HepG2 (cell line): ENCODE data around the gene TSPAN9. TPM values are rescaled to one million over a fixed set of nuclear protein-coding genes. Genes with fewer than 3 reads are reported as not detected.

Experiments
- ATAC-seq: fragments of 200-7000 bp; cut with Tn5 transposase; 3 replicates; pipeline ENCODE4 v1.9.1; 2020; ENCODE audit warnings: mild to moderate bottlenecking, moderate library complexity
- BruUV-seq: library from RNA; stranded (reverse); fragments of 400-500 nt; replicated peaks from 2 replicates; lab custom pipeline; 2021; lab: Mats Ljungman, UMichigan
- CTCF ChIA-PET: fragments of 300-600 bp; formaldehyde crosslinking; extraction: SDS; loops from one replicate; lab custom pipeline; 2021; ENCODE audit warnings: low total read pairs, inconsistent platforms, low intra/inter-chr PET ratio; lab: Yijun Ruan, JAX
- POLR2A ChIA-PET: fragments of 350-600 bp; sonication (Branson Sonifier 250); formaldehyde crosslinking; loops from one replicate; lab custom pipeline; 2020; ENCODE audit warnings: antibody characterized with exemption, inconsistent platforms; lab: Yijun Ruan, JAX
- DNase-seq: peaks from one replicate; pipeline ENCODE4 v3.0.0-alpha.2; 2015; ENCODE audit warnings: low spot score
- FAIRE-seq: peaks from 3 replicates; lab custom pipeline; 2011; peaks lifted over from hg19 to GRCh38; lab: Jason Lieb, UNC
- H2AFZ ChIP-seq: one replicate; pipeline ENCODE4 v1.6.1; 2011; ENCODE audit warnings: low read length, inconsistent platforms
- H3K27ac ChIP-seq: fragments of 300-600 bp; 3 replicates; pipeline ENCODE4 v1.8.0; 2011; ENCODE audit warnings: mixed run types, mild to moderate bottlenecking, mixed read lengths, low read length, inconsistent platforms; ENCODE audit not compliant: insufficient read depth; ENCODE audit errors: extremely low read length
- H3K27me3 ChIP-seq, 2 experiments: fragments of 200-600 bp in 1 of 2; 2 replicates in 1 of 2; 3 replicates in 1 of 2; pipeline versions ENCODE4 v1.6.0 to v1.8.0; 2011; ENCODE audit warnings: low read length in 2 of 2, mild to moderate bottlenecking in 2 of 2, moderate library complexity in 2 of 2, inconsistent platforms in 1 of 2; ENCODE audit not compliant: insufficient read depth in 2 of 2, control insufficient read depth in 1 of 2
- H3K36me3 ChIP-seq, 2 experiments: fragments of 200-600 bp in 1 of 2; replicated peaks in 1 of 2; 2 replicates in 1 of 2; 3 replicates in 1 of 2; pipeline versions ENCODE4 v1.5.1 to v1.8.0; 2011; ENCODE audit warnings: low read length in 2 of 2, inconsistent platforms in 1 of 2; ENCODE audit not compliant: insufficient read depth in 2 of 2, control insufficient read depth in 1 of 2
- H3K4me1 ChIP-seq: 2 replicates; pipeline ENCODE4 v1.5.1; 2012; ENCODE audit warnings: low read length, inconsistent platforms; ENCODE audit not compliant: insufficient read depth
- H3K4me2 ChIP-seq: 2 replicates; pipeline ENCODE4 v1.6.0; 2011; ENCODE audit warnings: low read depth, low read length, inconsistent platforms
- H3K4me3 ChIP-seq, 3 experiments: fragments of 200-600 bp in 1 of 3; sonication (generic), shearing (Covaris generic) in 1 of 3; replicated peaks in 1 of 3; 2 replicates each; pipeline ENCODE4 v1.5.1; 2011 to 2016; ENCODE audit warnings: low read length in 3 of 3, inconsistent platforms in 2 of 3, low read depth in 2 of 3, mild to moderate bottlenecking in 2 of 3, control low read depth in 1 of 3, mixed read lengths in 1 of 3; ENCODE audit not compliant: insufficient read depth in 1 of 3
- H3K79me2 ChIP-seq: one replicate; pipeline ENCODE4 v1.6.1; 2011; ENCODE audit warnings: low read length, inconsistent platforms; ENCODE audit not compliant: insufficient read depth
- H3K9ac ChIP-seq: 2 replicates; pipeline ENCODE4 v1.6.0; 2011; ENCODE audit warnings: mild to moderate bottlenecking, low read depth, low read length, inconsistent platforms; ENCODE audit not compliant: insufficient read depth
- H3K9me3 ChIP-seq: 2 replicates; pipeline ENCODE4 v1.5.1; 2012; ENCODE audit warnings: mild to moderate bottlenecking, low read length
- H4K20me1 ChIP-seq: 2 replicates; pipeline ENCODE4 v1.6.0; 2011; ENCODE audit warnings: inconsistent platforms, mild to moderate bottlenecking, low read length, moderate library complexity; ENCODE audit not compliant: insufficient read depth
- ATF7 ChIP-seq, 2 experiments: fragments of 450-650 bp in 1 of 2; sonication (generic) in 1 of 2; formaldehyde crosslinking in 1 of 2; IDR thresholded peaks; 2 replicates each; pipeline versions ENCODE4 v1.4.0 to v1.6.1; 2016 to 2020; ENCODE audit warnings: antibody characterized with exemption in 1 of 2, mild to moderate bottlenecking in 1 of 2, missing genetic modification reagents in 1 of 2
- ATM ChIP-seq: fragments of 450-650 bp; IDR thresholded peaks from 2 replicates; pipeline ENCODE4 v1.7.1; 2017; ENCODE audit warnings: mild to moderate bottlenecking, borderline replicate concordance
- CBX1 ChIP-seq: IDR thresholded peaks from one replicate; pipeline ENCODE4 v1.6.1; 2016; ENCODE audit warnings: antibody characterized with exemption, low read depth
- GATAD1 ChIP-seq: IDR thresholded peaks from 2 replicates; pipeline ENCODE4 v1.6.1; 2016; ENCODE audit warnings: missing genetic modification reagents, missing compliant biosample characterization
- HDAC1 ChIP-seq: sonication (generic); formaldehyde crosslinking; IDR thresholded peaks from 2 replicates; pipeline ENCODE4 v1.5.1; 2020; ENCODE audit warnings: mild to moderate bottlenecking, missing genetic modification reagents
- MLX ChIP-seq: IDR thresholded peaks from 2 replicates; pipeline ENCODE4 v1.6.1; 2016
- NR2F1 ChIP-seq, 2 experiments: fragments of 450-650 bp in 1 of 2; formaldehyde crosslinking in 1 of 2; IDR thresholded peaks; 2 replicates each; pipeline versions ENCODE4 v1.5.0 to v1.6.1; 2016 to 2020; ENCODE audit warnings: mild to moderate bottlenecking in 1 of 2, missing compliant biosample characterization in 1 of 2, missing genetic modification reagents in 1 of 2, moderate library complexity in 1 of 2
- NR2F6 ChIP-seq, 2 experiments: IDR thresholded peaks; 2 replicates each; pipeline ENCODE4 v1.6.1; 2016; ENCODE audit warnings: antibody characterized with exemption in 1 of 2, mild to moderate bottlenecking in 1 of 2
- RFX3 ChIP-seq: IDR thresholded peaks from 2 replicates; pipeline ENCODE4 v1.6.1; 2016; ENCODE audit warnings: missing biosample characterization, missing genetic modification reagents
- ZFYVE20 ChIP-seq: sonication (generic); formaldehyde crosslinking; IDR thresholded peaks from 2 replicates; pipeline ENCODE4 v1.8.0; 2023; ENCODE audit warnings: low read depth, mild to moderate bottlenecking, moderate library complexity, missing genetic modification reagents, borderline replicate concordance
- ZMYM2 ChIP-seq: sonication (generic); formaldehyde crosslinking; IDR thresholded peaks from 2 replicates; pipeline ENCODE4 v1.8.0; 2022; ENCODE audit warnings: mild to moderate bottlenecking, missing genetic modification reagents
- ZNF746 ChIP-seq: sonication (generic); formaldehyde crosslinking; IDR thresholded peaks from 2 replicates; pipeline ENCODE4 v1.8.0; 2022; ENCODE audit warnings: mild to moderate bottlenecking, missing genetic modification reagents
- WGBS: methylation state at CpG from one replicate; pipeline ENCODE4 v1.1.6; 2017; ENCODE audit warnings: low lambda C conversion rate; 5-methylcytosine and 5-hydroxymethylcytosine counted together
- in situ Hi-C: cut with HindIII; loops from 2 replicates; pipeline ENCODE4 v1.10.0; 2017; ENCODE audit warnings: low pct_unique_long_range_greater_than_20kb; ENCODE audit not compliant: extremely low pct_ligation_motif_present
- intact Hi-C: fragments of 100-400 bp; cut with micrococcal nuclease; formaldehyde crosslinking; loops from one replicate; pipeline ENCODE4 v1.10.0; 2022; ENCODE audit not compliant: unreplicated experiment
- polyA plus RNA-seq, 8 experiments: library from polyadenylated mRNA; depleted of rRNA in 3 of 8; stranded (reverse) in 7 of 8; unstranded in 1 of 8; fragments of >200 nt; fragmentation: Illumina TruSeq in 4 of 8; extraction: Trizol in 4 of 8; gene quantifications; 2 replicates each; pipeline versions ENCODE4 v1.2.1 to v1.2.3, GENCODE V29; 2011 to 2016; ENCODE audit warnings: low read depth in 4 of 8, missing spikeins in 1 of 8, mixed read lengths in 1 of 8; ENCODE audit not compliant: insufficient read depth in 1 of 8
- total RNA-seq, 5 experiments: library from RNA; depleted of rRNA; stranded (reverse); fragments of >200 nt; fragmentation: Illumina TruSeq; extraction: Trizol; gene quantifications; 2 replicates each; pipeline ENCODE4 v1.2.3, GENCODE V29; 2016; ENCODE audit warnings: low read depth in 1 of 5
- TF ChIP-seq, protein P1 (sequence below): sonication (generic); formaldehyde crosslinking; IDR thresholded peaks from 2 replicates; pipeline ENCODE4 v1.4.0; 2020; ENCODE audit warnings: missing genetic modification reagents, borderline replicate concordance
- TF ChIP-seq, protein P2 (sequence below): IDR thresholded peaks from 2 replicates; pipeline ENCODE4 v1.6.1; 2012; ENCODE audit warnings: low read length, improper control_type of control experiment

TSPAN9 gene
- total and polyA plus RNA-seq, 2 of the 13 experiments (the other 11 are each of a cell fraction or from before 2014, with no cell fraction given), result 18.1 to 42.3 TPM

- TF ChIP-seq, protein P1, sequence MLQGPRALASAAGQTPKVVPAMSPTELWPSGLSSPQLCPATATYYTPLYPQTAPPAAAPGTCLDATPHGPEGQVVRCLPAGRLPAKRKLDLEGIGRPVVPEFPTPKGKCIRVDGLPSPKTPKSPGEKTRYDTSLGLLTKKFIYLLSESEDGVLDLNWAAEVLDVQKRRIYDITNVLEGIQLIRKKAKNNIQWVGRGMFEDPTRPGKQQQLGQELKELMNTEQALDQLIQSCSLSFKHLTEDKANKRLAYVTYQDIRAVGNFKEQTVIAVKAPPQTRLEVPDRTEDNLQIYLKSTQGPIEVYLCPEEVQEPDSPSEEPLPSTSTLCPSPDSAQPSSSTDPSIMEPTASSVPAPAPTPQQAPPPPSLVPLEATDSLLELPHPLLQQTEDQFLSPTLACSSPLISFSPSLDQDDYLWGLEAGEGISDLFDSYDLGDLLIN, result no peak
- no peak for TF ChIP-seq NR2F1 (CRISPR knock-in tag; IDR thresholded peaks at IDR 0.05)
- TF ChIP-seq, protein P2, sequence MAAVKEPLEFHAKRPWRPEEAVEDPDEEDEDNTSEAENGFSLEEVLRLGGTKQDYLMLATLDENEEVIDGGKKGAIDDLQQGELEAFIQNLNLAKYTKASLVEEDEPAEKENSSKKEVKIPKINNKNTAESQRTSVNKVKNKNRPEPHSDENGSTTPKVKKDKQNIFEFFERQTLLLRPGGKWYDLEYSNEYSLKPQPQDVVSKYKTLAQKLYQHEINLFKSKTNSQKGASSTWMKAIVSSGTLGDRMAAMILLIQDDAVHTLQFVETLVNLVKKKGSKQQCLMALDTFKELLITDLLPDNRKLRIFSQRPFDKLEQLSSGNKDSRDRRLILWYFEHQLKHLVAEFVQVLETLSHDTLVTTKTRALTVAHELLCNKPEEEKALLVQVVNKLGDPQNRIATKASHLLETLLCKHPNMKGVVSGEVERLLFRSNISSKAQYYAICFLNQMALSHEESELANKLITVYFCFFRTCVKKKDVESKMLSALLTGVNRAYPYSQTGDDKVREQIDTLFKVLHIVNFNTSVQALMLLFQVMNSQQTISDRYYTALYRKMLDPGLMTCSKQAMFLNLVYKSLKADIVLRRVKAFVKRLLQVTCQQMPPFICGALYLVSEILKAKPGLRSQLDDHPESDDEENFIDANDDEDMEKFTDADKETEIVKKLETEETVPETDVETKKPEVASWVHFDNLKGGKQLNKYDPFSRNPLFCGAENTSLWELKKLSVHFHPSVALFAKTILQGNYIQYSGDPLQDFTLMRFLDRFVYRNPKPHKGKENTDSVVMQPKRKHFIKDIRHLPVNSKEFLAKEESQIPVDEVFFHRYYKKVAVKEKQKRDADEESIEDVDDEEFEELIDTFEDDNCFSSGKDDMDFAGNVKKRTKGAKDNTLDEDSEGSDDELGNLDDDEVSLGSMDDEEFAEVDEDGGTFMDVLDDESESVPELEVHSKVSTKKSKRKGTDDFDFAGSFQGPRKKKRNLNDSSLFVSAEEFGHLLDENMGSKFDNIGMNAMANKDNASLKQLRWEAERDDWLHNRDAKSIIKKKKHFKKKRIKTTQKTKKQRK, result no peak
- TF ChIP-seq ATF7 (IDR thresholded peaks at IDR 0.05), result no peak
- TF ChIP-seq ATF7 (CRISPR knock-in tag; IDR thresholded peaks at IDR 0.05), result no peak
- no peak for TF ChIP-seq NR2F6 (IDR thresholded peaks at IDR 0.05)
- TF ChIP-seq NR2F6 (CRISPR knock-in tag; IDR thresholded peaks at IDR 0.05), result no peak
- TF ChIP-seq GATAD1, result no peak
- TF ChIP-seq ZFYVE20 (CRISPR knock-in tag), result no peak
- TF ChIP-seq ATM, result no peak
Observed at GRCh38 chr12:3265406-3265805, 188.2 kb downstream of the TSPAN9 start (continued).

DNA sequence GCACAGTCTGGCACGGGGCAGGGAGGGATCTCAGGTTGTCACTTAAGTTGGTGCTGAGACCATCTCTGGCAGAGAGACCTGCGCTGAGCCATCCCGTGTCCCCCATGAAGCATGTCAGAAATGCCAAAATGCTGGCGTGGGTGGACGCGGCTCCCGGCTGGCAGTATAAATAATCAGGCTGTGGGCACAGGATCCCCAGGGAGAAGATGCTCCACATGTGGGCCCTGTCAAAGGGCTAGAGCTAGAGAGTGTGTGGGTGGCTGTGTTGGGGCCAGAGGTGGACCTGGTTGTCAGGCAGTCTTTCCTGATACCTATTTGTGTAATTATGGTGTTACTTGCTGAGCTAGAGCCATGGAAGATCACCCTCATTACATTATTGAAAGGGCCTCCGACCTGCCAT, 189.5 kb downstream of the TSPAN9 start:
- no peak for ATAC-seq
- BruUV-seq, result no TSS peak
- no peak for DNase-seq
- H3K4me3 ChIP-seq, result no peak overlapping the region
- H2AFZ ChIP-seq, result no peak overlapping the region
- no peak for FAIRE-seq
- ChIA-PET CTCF (no interaction called here), POLR2A (no interaction called here)
- H3K4me2 ChIP-seq, result no peak overlapping the region
- no peaks in the 10 kb centered on the region for H3K27me3 ChIP-seq
- no peak overlapping the region for H3K9ac ChIP-seq
- no peaks in the 10 kb centered on the region for H3K9me3 ChIP-seq
- H3K4me1 ChIP-seq, result no peaks in the 10 kb centered on the region
- WGBS, result 93% methylated on average over 7 of the region's 8 CpGs
- intact Hi-C loops (no loop called here), in situ Hi-C loops (no loop called here)
- TF ChIP-seq MLX (CRISPR knock-in tag) (no peak), RFX3 (no peak), HDAC1 (no peak), CBX1 (no peak), ZMYM2 (CRISPR knock-in tag) (no peak), ZNF746 (CRISPR knock-in tag) (no peak)
- no peaks in the 10 kb centered on the region for H3K79me2 ChIP-seq
- H3K27ac ChIP-seq, result no peak overlapping the region
- peaks cover 0 to 7% of the 10 kb centered on the region in 2 experiments; a peak in 2 of 5 replicates for H3K36me3 ChIP-seq
- H4K20me1 ChIP-seq, result peaks cover 3% of the 10 kb centered on the region; the same call in 1 of the 2 replicates
